Type B pancreatic cell (in vitro differentiated cells): ENCODE measurements around the gene CFDP1. TPM values are rescaled to one million over a fixed set of nuclear protein-coding genes. Genes with fewer than 3 reads are reported as not detected.

Experiments
- DNase-seq: peaks from one replicate; pipeline ENCODE4 v3.0.0; 2021; ENCODE audit warnings: mixed read lengths; ENCODE audit not compliant: unreplicated experiment; ENCODE audit errors: extremely low spot score
- H3K27ac Mint-ChIP-seq: 2 replicates; pipeline ENCODE4 v1.8.0; 2021; ENCODE audit warnings: mild to moderate bottlenecking, mixed read lengths
- H3K27me3 Mint-ChIP-seq: 2 replicates; pipeline ENCODE4 v1.8.0; 2021; ENCODE audit warnings: mixed read lengths
- H3K36me3 Mint-ChIP-seq: 2 replicates; pipeline ENCODE4 v1.8.0; 2021; ENCODE audit warnings: mixed read lengths
- H3K4me1 Mint-ChIP-seq: one replicate; pipeline ENCODE4 v1.8.0; 2021; ENCODE audit warnings: mixed read lengths; ENCODE audit not compliant: unreplicated experiment
- H3K4me3 Mint-ChIP-seq: 2 replicates; pipeline ENCODE4 v1.8.0; 2021; ENCODE audit warnings: mild to moderate bottlenecking, mixed read lengths
- H3K9me3 Mint-ChIP-seq: 2 replicates; pipeline ENCODE4 v1.8.0; 2021; ENCODE audit warnings: mixed read lengths
- total RNA-seq: library from RNA; stranded (reverse); gene quantifications from 2 replicates; pipeline ENCODE4 v1.2.1, GENCODE V29; 2021; ENCODE audit warnings: low replicate concordance
- TF ChIP-seq, protein P1 (sequence below): fragments of 200-600 bp; sonication (generic); conservative IDR thresholded peaks from 2 replicates; pipeline ENCODE4 v1.5.0; 2021; ENCODE audit warnings: antibody characterized with exemption, mild to moderate bottlenecking

CFDP1 gene
- total RNA-seq, 1 donor from 2014 or later = 84.9 TPM

DNA sequence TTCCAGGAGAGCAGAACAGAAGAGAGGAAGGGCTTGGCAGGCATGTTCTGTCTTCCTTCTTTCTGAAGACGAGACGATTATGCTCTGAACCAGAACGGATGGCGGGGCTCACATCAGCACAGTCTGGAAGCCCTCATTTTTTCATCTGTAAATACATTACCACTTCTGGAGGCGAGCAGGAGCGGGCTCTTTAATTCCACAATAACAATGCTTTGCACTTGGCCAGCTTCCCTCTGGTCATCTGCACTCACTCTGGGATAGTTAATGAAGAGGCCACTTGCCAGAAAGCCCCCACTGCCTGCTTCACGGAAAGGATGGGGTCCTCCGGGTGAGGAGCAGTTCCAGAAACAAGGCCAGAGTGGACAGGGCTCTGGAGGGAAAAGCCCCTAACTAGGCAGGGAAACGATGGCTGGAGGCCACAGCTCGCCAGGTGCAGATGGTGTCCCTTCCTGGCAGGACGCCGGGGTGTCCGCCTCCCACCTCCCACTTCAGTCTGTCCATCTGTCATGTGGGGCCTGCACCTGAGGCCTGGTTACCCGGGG, 168.8 kb downstream of the CFDP1 start:
- Mint-ChIP-seq H3K27me3 (no peaks in the 10 kb centered on the region), H3K4me1 (peaks cover 30% of the 10 kb centered on the region), H3K36me3 (no peaks in the 10 kb centered on the region), H3K27ac (peak overlapping the region; percentile 79), H3K9me3 (no peaks in the 10 kb centered on the region), H3K4me3 (peak overlapping the region; percentile 88)
- TF ChIP-seq, protein P1, sequence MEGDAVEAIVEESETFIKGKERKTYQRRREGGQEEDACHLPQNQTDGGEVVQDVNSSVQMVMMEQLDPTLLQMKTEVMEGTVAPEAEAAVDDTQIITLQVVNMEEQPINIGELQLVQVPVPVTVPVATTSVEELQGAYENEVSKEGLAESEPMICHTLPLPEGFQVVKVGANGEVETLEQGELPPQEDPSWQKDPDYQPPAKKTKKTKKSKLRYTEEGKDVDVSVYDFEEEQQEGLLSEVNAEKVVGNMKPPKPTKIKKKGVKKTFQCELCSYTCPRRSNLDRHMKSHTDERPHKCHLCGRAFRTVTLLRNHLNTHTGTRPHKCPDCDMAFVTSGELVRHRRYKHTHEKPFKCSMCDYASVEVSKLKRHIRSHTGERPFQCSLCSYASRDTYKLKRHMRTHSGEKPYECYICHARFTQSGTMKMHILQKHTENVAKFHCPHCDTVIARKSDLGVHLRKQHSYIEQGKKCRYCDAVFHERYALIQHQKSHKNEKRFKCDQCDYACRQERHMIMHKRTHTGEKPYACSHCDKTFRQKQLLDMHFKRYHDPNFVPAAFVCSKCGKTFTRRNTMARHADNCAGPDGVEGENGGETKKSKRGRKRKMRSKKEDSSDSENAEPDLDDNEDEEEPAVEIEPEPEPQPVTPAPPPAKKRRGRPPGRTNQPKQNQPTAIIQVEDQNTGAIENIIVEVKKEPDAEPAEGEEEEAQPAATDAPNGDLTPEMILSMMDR = no peak
- DNase-seq = no peak

DNA sequence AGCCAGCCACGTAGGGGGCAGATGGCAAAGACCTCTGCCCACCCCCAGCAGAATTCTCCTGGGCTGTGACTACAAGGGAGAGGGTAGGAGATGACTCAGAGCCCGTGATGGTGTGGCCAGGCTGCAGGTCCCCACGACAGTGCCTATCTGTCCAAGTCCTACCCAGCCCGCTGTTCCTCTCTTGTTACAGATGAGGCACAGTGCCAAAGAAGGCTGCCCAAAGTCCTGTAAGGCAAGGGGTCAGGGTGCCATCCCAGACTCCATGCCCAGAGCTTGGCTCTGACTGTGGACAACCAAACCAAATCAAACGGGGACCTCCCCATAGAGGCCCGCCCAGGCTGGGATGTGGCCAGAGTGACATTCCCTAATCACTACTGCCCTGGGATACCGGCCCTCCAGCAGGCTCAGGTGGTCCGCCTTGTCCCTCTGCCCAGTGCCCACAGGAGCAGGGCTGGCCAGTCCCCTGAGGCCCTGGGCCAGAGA, 169.3 kb downstream of the CFDP1 start:
- Mint-ChIP-seq H3K9me3 (no peaks in the 10 kb centered on the region), H3K27ac (peak overlapping the region; percentile 79), H3K4me1 (peaks cover 30% of the 10 kb centered on the region), H3K4me3 (peak overlapping the region; percentile 88), H3K36me3 (no peaks in the 10 kb centered on the region), H3K27me3 (no peaks in the 10 kb centered on the region)
- TF ChIP-seq, protein P1 = no peak
- peak; percentile 58 for DNase-seq

DNA sequence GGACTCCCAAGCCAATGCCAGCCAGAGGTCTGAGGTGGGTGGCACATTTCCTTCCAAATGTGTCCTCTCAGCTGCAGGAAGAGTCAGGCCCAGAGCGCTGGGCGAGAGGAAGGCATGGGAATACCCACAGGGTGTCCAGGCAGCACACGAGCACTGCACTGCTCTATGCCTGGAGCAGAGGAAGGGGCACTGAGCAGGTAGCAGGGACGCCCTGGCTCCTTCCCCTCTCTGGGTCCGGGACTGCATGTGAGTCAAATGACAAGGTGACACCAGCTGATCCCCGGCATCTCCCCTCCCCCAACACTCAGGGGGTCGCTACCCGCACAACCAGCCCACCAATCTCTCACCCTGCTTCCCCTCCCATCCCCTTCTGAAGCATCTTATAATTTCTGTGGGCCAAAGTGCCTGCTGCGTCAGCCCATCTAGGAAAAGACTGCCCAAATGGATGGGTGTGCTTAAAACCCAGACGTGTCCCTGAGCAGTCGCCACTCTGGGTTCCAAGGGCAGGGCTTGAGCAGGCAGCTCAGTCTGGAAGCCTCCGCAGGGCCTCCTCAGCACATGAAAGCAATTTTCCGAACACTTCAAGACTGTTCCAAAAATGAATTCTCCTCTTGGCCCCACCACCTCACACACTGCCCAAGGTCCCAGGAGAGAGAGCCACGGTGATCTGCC, 169.9 kb downstream of the CFDP1 start:
- Mint-ChIP-seq H3K4me3 (peak overlapping the region; percentile 88), H3K27ac (peak overlapping the region; percentile 23), H3K9me3 (no peaks in the 10 kb centered on the region), H3K27me3 (no peaks in the 10 kb centered on the region), H3K36me3 (no peaks in the 10 kb centered on the region), H3K4me1 (peaks cover 32% of the 10 kb centered on the region)
- no peak for DNase-seq
- TF ChIP-seq, protein P1 = no peak

DNA sequence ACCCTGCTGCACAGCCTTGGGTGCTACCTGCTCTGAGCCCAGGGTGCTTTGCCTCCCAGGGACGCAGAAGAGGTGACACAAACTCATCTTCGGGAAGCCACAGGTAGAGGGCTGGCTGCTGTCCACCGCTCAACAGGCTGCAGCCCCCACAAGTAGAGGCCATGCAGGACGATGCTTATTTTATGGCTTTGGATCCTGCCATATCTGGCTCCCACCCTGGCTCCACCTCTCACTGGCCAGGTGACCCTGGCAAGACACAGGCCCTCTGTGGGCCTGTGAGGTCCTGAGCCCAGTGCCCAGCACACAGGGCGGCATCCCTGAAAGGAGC, 170.5 kb downstream of the CFDP1 start:
- Mint-ChIP-seq H3K27ac (no peak overlapping the region), H3K9me3 (no peaks in the 10 kb centered on the region)
- no peak for DNase-seq

DNA sequence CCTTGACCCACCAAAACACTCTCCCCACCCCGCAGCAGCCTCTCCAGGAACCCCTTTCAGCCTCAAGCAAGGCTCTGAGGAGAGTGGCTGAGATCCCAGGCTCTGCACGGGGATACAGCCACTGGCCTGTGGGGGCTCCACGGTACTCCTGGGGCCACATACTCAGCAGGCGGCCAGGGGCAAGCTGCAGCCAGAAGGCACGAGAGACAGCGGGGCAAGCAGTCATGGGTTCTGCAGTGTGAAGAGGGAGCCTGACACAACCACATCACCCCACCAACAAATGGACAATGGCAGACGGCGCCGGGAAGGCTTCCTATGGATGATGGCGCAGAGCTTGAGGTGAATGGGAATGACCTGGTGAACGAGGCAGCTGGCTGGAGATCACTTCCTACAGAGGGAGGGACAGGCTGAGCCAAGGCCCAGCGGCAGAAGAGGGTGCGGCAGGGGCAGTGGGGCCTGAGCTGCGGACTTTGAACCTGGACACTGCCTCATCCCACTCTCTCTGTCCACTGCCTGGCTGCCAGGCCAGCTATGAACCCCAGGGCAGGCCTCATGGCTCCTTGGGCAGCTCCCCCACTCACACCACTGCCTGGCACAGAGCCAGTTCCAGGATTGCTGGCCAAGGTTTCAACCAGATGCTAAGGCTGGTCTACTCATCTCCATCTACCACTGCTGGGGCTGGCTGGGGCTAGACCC, 171.1 kb downstream of the CFDP1 start:
- Mint-ChIP-seq H3K36me3 (no peaks in the 10 kb centered on the region), H3K4me3 (peak overlapping the region; percentile 67), H3K27ac (peak overlapping the region; percentile 66), H3K4me1 (peaks cover 39% of the 10 kb centered on the region), H3K9me3 (no peaks in the 10 kb centered on the region), H3K27me3 (no peaks in the 10 kb centered on the region)
- DNase-seq = no peak
- TF ChIP-seq, protein P1 = no peak

More for the DNA sequence above, 170.5 kb downstream of the CFDP1 start:
- peak overlapping the region; percentile 67 for H3K4me3 Mint-ChIP-seq
- H3K27me3 Mint-ChIP-seq = no peaks in the 10 kb centered on the region
- TF ChIP-seq, protein P1 = no peak
- H3K4me1 Mint-ChIP-seq = peaks cover 38% of the 10 kb centered on the region
- H3K36me3 Mint-ChIP-seq = no peaks in the 10 kb centered on the region
